Progenitor cell of endocrine pancreas (in vitro differentiated cells): ENCODE measurements around the gene KCNQ4. TPM values are rescaled to one million over a fixed set of nuclear protein-coding genes. Genes with fewer than 3 reads are reported as not detected.

Experiments
- DNase-seq: peaks from one replicate; pipeline ENCODE4 v3.0.0; 2021; ENCODE audit warnings: low spot score; ENCODE audit not compliant: unreplicated experiment
- H3K27ac Mint-ChIP-seq: 2 replicates; pipeline ENCODE4 v1.8.0; 2021; ENCODE audit warnings: mild to moderate bottlenecking, moderate library complexity, mixed read lengths
- H3K27me3 Mint-ChIP-seq: 2 replicates; pipeline ENCODE4 v1.8.0; 2021; ENCODE audit warnings: mixed read lengths
- H3K36me3 Mint-ChIP-seq: 2 replicates; pipeline ENCODE4 v1.8.0; 2022; ENCODE audit warnings: mixed read lengths; ENCODE audit not compliant: insufficient read depth
- H3K4me1 Mint-ChIP-seq: 2 replicates; pipeline ENCODE4 v1.8.0; 2021; ENCODE audit warnings: low read depth, mixed read lengths
- H3K4me3 Mint-ChIP-seq: 2 replicates; pipeline ENCODE4 v1.8.0; 2021; ENCODE audit warnings: low read depth, mild to moderate bottlenecking, moderate library complexity, mixed read lengths
- H3K9me3 Mint-ChIP-seq: 2 replicates; pipeline ENCODE4 v1.8.0; 2021; ENCODE audit warnings: low read depth, mixed read lengths
- total RNA-seq: library from RNA; stranded (reverse); gene quantifications from 2 replicates; pipeline ENCODE4 v1.2.1, GENCODE V29; 2021
- TF ChIP-seq, protein P1 (sequence below): fragments of 200-600 bp; sonication (generic); IDR thresholded peaks from one replicate; pipeline ENCODE4 v1.5.0; 2021; ENCODE audit warnings: antibody characterized with exemption, mild to moderate bottlenecking; ENCODE audit not compliant: unreplicated experiment

The KCNQ4 gene
- total RNA-seq, 1 donor from 2014 or later = 0.67 TPM

GRCh38 chr1:40855513-40855912 is 71.9 kb downstream of the KCNQ4 start:
- Mint-ChIP-seq H3K27me3 (peaks cover 44% of the 10 kb centered on the region), H3K4me1 (peaks cover 9% of the 10 kb centered on the region), H3K27ac (no peak overlapping the region), H3K36me3 (no peaks in the 10 kb centered on the region), H3K4me3 (no peak overlapping the region), H3K9me3 (no peaks in the 10 kb centered on the region)
- DNase-seq = no peak
- TF ChIP-seq, protein P1, sequence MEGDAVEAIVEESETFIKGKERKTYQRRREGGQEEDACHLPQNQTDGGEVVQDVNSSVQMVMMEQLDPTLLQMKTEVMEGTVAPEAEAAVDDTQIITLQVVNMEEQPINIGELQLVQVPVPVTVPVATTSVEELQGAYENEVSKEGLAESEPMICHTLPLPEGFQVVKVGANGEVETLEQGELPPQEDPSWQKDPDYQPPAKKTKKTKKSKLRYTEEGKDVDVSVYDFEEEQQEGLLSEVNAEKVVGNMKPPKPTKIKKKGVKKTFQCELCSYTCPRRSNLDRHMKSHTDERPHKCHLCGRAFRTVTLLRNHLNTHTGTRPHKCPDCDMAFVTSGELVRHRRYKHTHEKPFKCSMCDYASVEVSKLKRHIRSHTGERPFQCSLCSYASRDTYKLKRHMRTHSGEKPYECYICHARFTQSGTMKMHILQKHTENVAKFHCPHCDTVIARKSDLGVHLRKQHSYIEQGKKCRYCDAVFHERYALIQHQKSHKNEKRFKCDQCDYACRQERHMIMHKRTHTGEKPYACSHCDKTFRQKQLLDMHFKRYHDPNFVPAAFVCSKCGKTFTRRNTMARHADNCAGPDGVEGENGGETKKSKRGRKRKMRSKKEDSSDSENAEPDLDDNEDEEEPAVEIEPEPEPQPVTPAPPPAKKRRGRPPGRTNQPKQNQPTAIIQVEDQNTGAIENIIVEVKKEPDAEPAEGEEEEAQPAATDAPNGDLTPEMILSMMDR = peak; percentile 38

GRCh38 chr1:40856116-40856515 is 72.5 kb downstream of the KCNQ4 start:
- H3K4me3 Mint-ChIP-seq = no peak overlapping the region
- TF ChIP-seq, protein P1 = no peak
- peaks cover 14% of the 10 kb centered on the region for H3K4me1 Mint-ChIP-seq
- H3K36me3 Mint-ChIP-seq = no peaks in the 10 kb centered on the region
- DNase-seq = no peak
- no peak overlapping the region for H3K27ac Mint-ChIP-seq
- H3K27me3 Mint-ChIP-seq = peaks cover 39% of the 10 kb centered on the region
- no peaks in the 10 kb centered on the region for H3K9me3 Mint-ChIP-seq

DNA sequence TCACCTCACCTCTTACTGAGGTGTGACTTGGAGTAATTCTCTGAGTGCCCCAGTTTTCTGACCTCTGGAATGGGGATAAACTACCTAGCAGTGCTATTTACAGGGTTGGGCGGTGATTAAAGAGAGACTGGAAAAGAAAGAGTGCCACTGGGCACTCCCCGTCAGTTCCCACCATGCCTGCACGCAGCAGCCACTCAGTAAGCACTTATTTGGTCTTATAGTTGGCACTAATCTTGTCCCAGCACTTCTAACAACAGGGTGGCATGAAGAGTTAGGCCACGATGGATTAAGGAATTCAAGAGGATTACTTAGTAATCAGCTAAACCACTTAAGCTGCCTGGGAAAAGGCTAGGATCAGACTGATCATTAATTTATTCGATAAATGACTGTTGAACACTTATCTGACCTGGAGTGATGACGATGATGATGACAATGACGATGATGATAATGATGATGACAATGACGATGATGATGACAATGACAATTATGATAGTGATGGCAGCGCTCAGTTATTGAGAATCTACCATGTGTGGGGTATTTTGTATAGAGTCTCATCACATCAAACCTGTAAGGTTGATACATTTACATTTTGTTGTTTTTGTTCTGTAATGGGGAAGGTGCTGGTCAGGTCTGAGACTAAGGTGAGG is 73.2 kb downstream of the KCNQ4 start:
- Mint-ChIP-seq H3K4me1 (peaks cover 14% of the 10 kb centered on the region), H3K9me3 (no peaks in the 10 kb centered on the region), H3K27ac (no peak overlapping the region), H3K4me3 (no peak overlapping the region), H3K27me3 (peaks cover 34% of the 10 kb centered on the region), H3K36me3 (no peaks in the 10 kb centered on the region)
- TF ChIP-seq, protein P1 = no peak
- DNase-seq = no peak

- Mint-ChIP-seq H3K36me3 (no peaks in the 10 kb centered on the region), H3K9me3 (no peaks in the 10 kb centered on the region), H3K4me3 (no peak overlapping the region), H3K27ac (no peak overlapping the region), H3K27me3 (peaks cover 34% of the 10 kb centered on the region), H3K4me1 (peaks cover 17% of the 10 kb centered on the region)
- DNase-seq = no peak
- TF ChIP-seq, protein P1 = no peak
Measured at GRCh38 chr1:40857737-40858136, 74.2 kb downstream of the KCNQ4 start.

- H3K27ac Mint-ChIP-seq = no peak overlapping the region
- no peaks in the 10 kb centered on the region for H3K36me3 Mint-ChIP-seq
- DNase-seq = no peak
- peaks cover 23% of the 10 kb centered on the region for H3K4me1 Mint-ChIP-seq
- H3K9me3 Mint-ChIP-seq = no peaks in the 10 kb centered on the region
- TF ChIP-seq, protein P1 = no peak
- H3K4me3 Mint-ChIP-seq = no peak overlapping the region
- peaks cover 31% of the 10 kb centered on the region for H3K27me3 Mint-ChIP-seq
Measured at GRCh38 chr1:40858856-40859416, 75.3 kb downstream of the KCNQ4 start.
